ENCODE results near the gene COMP. TPM values are rescaled to one million over a fixed set of nuclear protein-coding genes. Genes with fewer than 3 reads are reported as not detected.

The COMP gene
- total and polyA plus RNA-seq, 10 donors, result 0.04 to 1.0 (median 0.13) TPM; not detected in 7

- no peak overlapping the region for H3K4me3 ChIP-seq
- H3K9me3 ChIP-seq, result no peaks in the 10 kb centered on the region
- peaks cover 0 to 91% (median 45%) of the 10 kb centered on the region in 7 donors for H3K27me3 ChIP-seq (replicated peaks in 1 of 7)
- WGBS, 5 donors, result 68 to 83% (median 81%) methylated on average over 2 of the region's 2 CpGs
- H3K36me3 ChIP-seq, result no peaks in the 10 kb centered on the region
- intact Hi-C loops (cut with DNase I; ENCODE audit: low total_unique reads), result no loop called here
- TF ChIP-seq CTCF (IDR thresholded peaks at IDR 0.05 in 8 of 11, conservative IDR thresholded peaks at IDR 0.05 in 3 of 11) (no peak), POLR2AphosphoS5 (IDR thresholded peaks at IDR 0.05) (no peak), POLR2A (IDR thresholded peaks at IDR 0.05) (no peak)
- H3K4me1 ChIP-seq, result peaks cover 0 to 2% (median under 1%) of the 10 kb centered on the region in 6 donors
- no peak overlapping the region for H3K27ac ChIP-seq
- DNase-seq, result no peak
Measured at GRCh38 chr19:18796239-18796638, 5.1 kb upstream of the COMP start.

GRCh38 chr19:18795540-18795939, 4.4 kb upstream of the COMP start:
- H3K27me3 ChIP-seq (replicated peaks in 1 of 7), result peaks cover 0 to 92% (median 52%) of the 10 kb centered on the region in 7 donors

GRCh38 chr19:18794692-18795091, 3.6 kb upstream of the COMP start:
- Histone ChIP-seq H3K9me3 (no peaks in the 10 kb centered on the region), H3K36me3 (no peaks in the 10 kb centered on the region), H3K27ac (no peak overlapping the region), H3K27me3 (replicated peaks in 1 of 7) (peaks cover 0 to 96% (median 61%) of the 10 kb centered on the region in 7 donors), H3K4me1 (peaks cover 11 to 17% (median 16%) of the 10 kb centered on the region in 6 donors), H3K4me3 (no peak overlapping the region)
- 89 to 94% (median 93%) methylated on average over 3 to 6 of the region's 6 CpGs for WGBS, 5 donors
- no peak for DNase-seq
- TF ChIP-seq POLR2A (IDR thresholded peaks at IDR 0.05) (no peak), POLR2AphosphoS5 (IDR thresholded peaks at IDR 0.05) (no peak), CTCF (IDR thresholded peaks at IDR 0.05 in 8 of 11, conservative IDR thresholded peaks at IDR 0.05 in 3 of 11) (no peak)
- intact Hi-C loops (cut with DNase I; ENCODE audit: low total_unique reads), result no loop called here

More at GRCh38 chr19:18795540-18795939, 4.4 kb upstream of the COMP start:
- TF ChIP-seq POLR2A (IDR thresholded peaks at IDR 0.05) (no peak), POLR2AphosphoS5 (IDR thresholded peaks at IDR 0.05) (no peak), CTCF (IDR thresholded peaks at IDR 0.05 in 8 of 11, conservative IDR thresholded peaks at IDR 0.05 in 3 of 11) (no peak)
- intact Hi-C loops (cut with DNase I; ENCODE audit: low total_unique reads), result no loop called here
- DNase-seq, result no peak
- no peak overlapping the region for H3K4me3 ChIP-seq
- H3K4me1 ChIP-seq, result peaks cover 3 to 9% (median 7%) of the 10 kb centered on the region in 6 donors
- H3K27ac ChIP-seq, result no peak overlapping the region
- 12 to 17% (median 14%) methylated on average over 6 to 21 of the region's 21 CpGs for WGBS, 5 donors
- H3K9me3 ChIP-seq, result no peaks in the 10 kb centered on the region
- H3K36me3 ChIP-seq, result no peaks in the 10 kb centered on the region

GRCh38 chr19:18794029-18794313, 2.9 kb upstream of the COMP start:
- TF ChIP-seq POLR2A (IDR thresholded peaks at IDR 0.05), result no peak
- TF ChIP-seq CTCF (IDR thresholded peaks at IDR 0.05 in 8 of 11, conservative IDR thresholded peaks at IDR 0.05 in 3 of 11), result no peak
- TF ChIP-seq POLR2AphosphoS5 (IDR thresholded peaks at IDR 0.05), result no peak
- intact Hi-C loops (cut with DNase I; ENCODE audit: low total_unique reads), result no loop called here
- Histone ChIP-seq H3K9me3 (no peaks in the 10 kb centered on the region), H3K36me3 (no peaks in the 10 kb centered on the region), H3K4me1 (peaks cover 17 to 24% (median 23%) of the 10 kb centered on the region in 6 donors), H3K27ac (no peak overlapping the region), H3K27me3 (replicated peaks in 1 of 7) (peaks cover 0 to 100% (median 66%) of the 10 kb centered on the region in 7 donors), H3K4me3 (no peak overlapping the region)
- WGBS, 5 donors, result 60 to 68% (median 64%) methylated on average over 5 of the region's 5 CpGs
- no peak for DNase-seq
